Stomach (tissue), 9 donors: ENCODE measurements around the gene C1orf159. TPM values are rescaled to one million over a fixed set of nuclear protein-coding genes. Genes with fewer than 3 reads are reported as not detected.
A peak's percentile ranks its signal among the peaks of the same experiment; 100 is the strongest.
"Not testable (repeated sequence)": the region's sequence is repeated elsewhere in the genome, so short reads cannot be mapped to it uniquely, and the experiment has no call there.

ENCODE experiments used
- DNase-seq, 2 donors: peaks; one replicate each; pipeline versions ENCODE4 v3.0.0 to v3.0.0-alpha.2; 2013 to 2019
- H3K27ac ChIP-seq, 5 donors: fragments of 200-600 bp in 4 of 5; sonication (generic) in 4 of 5; one replicate each; pipeline ENCODE4 v1.5.1; 2013 to 2019; ENCODE audit warnings: mild to moderate bottlenecking in 1 of 5, moderate library complexity in 1 of 5
- H3K27me3 ChIP-seq, 3 donors: fragments of 200-600 bp; sonication (generic); one replicate each; pipeline ENCODE4 v1.5.1; 2017 to 2019; ENCODE audit warnings: mixed run types in 1 of 3
- H3K36me3 ChIP-seq, 4 donors: fragments of 200-600 bp; sonication (generic); 1 replicate in 3 of 4; 2 replicates in 1 of 4; pipeline ENCODE4 v1.5.1; 2016 to 2019
- H3K4me1 ChIP-seq, 4 donors: fragments of 200-600 bp; sonication (generic); one replicate each; pipeline ENCODE4 v1.5.1; 2016 to 2019
- H3K4me3 ChIP-seq, 4 donors: fragments of 200-600 bp; sonication (generic) in 3 of 4; one replicate each; pipeline ENCODE4 v1.5.1; 2016 to 2019; ENCODE audit warnings: mild to moderate bottlenecking in 1 of 4
- H3K9me3 ChIP-seq, 4 donors: fragments of 200-600 bp; sonication (generic); one replicate each; pipeline ENCODE4 v1.5.1; 2016 to 2019
- CTCF ChIP-seq, 7 experiments: fragments of 450-650 bp in 4 of 7; fragments of 200-600 bp in 3 of 7; sonication (generic) in 3 of 7; IDR thresholded peaks; one replicate each; pipeline ENCODE4 v1.5.1; 2016 to 2019; ENCODE audit warnings: antibody characterized with exemption in 7 of 7, control low read depth in 2 of 7, mild to moderate bottlenecking in 1 of 7
- EP300 ChIP-seq: sonication (generic); formaldehyde crosslinking; IDR thresholded peaks from one replicate; pipeline ENCODE4 v1.6.1; 2017; ENCODE audit warnings: antibody characterized with exemption
- POLR2A ChIP-seq, 4 donors: fragments of 450-650 bp; IDR thresholded peaks; one replicate each; pipeline ENCODE4 v1.6.1; 2016; ENCODE audit warnings: antibody characterized with exemption in 4 of 4, control low read depth in 2 of 4, mild to moderate bottlenecking in 1 of 4, moderate library complexity in 1 of 4
- POLR2AphosphoS5 ChIP-seq, 3 donors: sonication (generic); formaldehyde crosslinking; IDR thresholded peaks; one replicate each; pipeline ENCODE4 v1.6.1; 2016; ENCODE audit warnings: antibody characterized with exemption in 3 of 3
- WGBS, 5 donors: extraction: QIAGEN DNeasy Blood & Tissue Kit in 3 of 5; methylation state at CpG; one replicate each; pipeline versions ENCODE4 v1.1.5 to v1.1.7; 2013 to 2018; 5-methylcytosine and 5-hydroxymethylcytosine counted together
- intact Hi-C: fragments of 100-400 bp; cut with DNase I; formaldehyde crosslinking; loops from one replicate; pipeline ENCODE4 v1.15.1; 2023; ENCODE audit warnings: low total_unique reads
- polyA plus RNA-seq, 3 donors: library from polyadenylated mRNA; stranded (reverse); fragments of 200-250 nt; gene quantifications; one replicate each; pipeline ENCODE4 v1.2.3, GENCODE V29; 2013
- total RNA-seq, 5 donors: library from RNA; depleted of rRNA; stranded (reverse); fragments of >200 nt; gene quantifications; one replicate each; pipeline versions ENCODE4 v1.1.0 to v1.2.3, GENCODE V29; 2014 to 2016
- donor health status: healthy with polysubstance abuse.
- donor health status: Bipolar disorder and iron deficiency.
- donor health status: healthy.

Gene C1orf159
- total and polyA plus RNA-seq, 8 donors: 10.2 to 67.0 (median 18.5) TPM

GRCh38 chr1:1059494-1060280, 56.2 kb downstream of the C1orf159 start:
- Histone ChIP-seq H3K9me3 (no peaks in the 10 kb centered on the region), H3K27ac (peak overlapping the region in 1 of 5 donors; percentile 12), H3K27me3 (peaks cover 11 to 82% (median 70%) of the 10 kb centered on the region in 3 donors), H3K4me3 (peak overlapping the region; percentile 54 to 82 (median 62)), H3K36me3 (peaks cover 0 to 14% (median 9%) of the 10 kb centered on the region in 4 donors), H3K4me1 (peaks cover 41 to 54% (median 53%) of the 10 kb centered on the region in 4 donors)
- WGBS, 5 donors: 3 to 11% (median 6%) methylated on average over 19 to 69 of the region's 69 CpGs
- DNase-seq: peak; percentile 94 to 97
- intact Hi-C loops: loop anchor here (5.0 kb wide), 1 partner anchor 77 kb away; the partner anchor contains the start of gene PERM1
- peak in 1 of 3 donors; percentile 18 for TF ChIP-seq POLR2AphosphoS5 (IDR thresholded peaks at IDR 0.05)
- no peak for TF ChIP-seq POLR2A (IDR thresholded peaks at IDR 0.05)
- TF ChIP-seq CTCF (IDR thresholded peaks at IDR 0.05): peak in 1 of 7 experiments; percentile 9
- no peak for TF ChIP-seq EP300

GRCh38 chr1:1058921-1059493, 56.9 kb downstream of the C1orf159 start:
- peaks cover 11 to 76% (median 63%) of the 10 kb centered on the region in 3 donors for H3K27me3 ChIP-seq
- 0 to 3% (median 1%) methylated on average over 24 to 48 of the region's 48 CpGs for whole genome bisulfite sequencing, 5 donors
- peak overlapping the region in 1 of 5 donors; percentile 12 for H3K27ac ChIP-seq
- peak overlapping the region; percentile 54 to 82 (median 62) for H3K4me3 ChIP-seq
- DNase-seq: peak in 1 of 2 donors; percentile 49
- peaks cover 36 to 48% (median 47%) of the 10 kb centered on the region in 4 donors for H3K4me1 ChIP-seq
- H3K36me3 ChIP-seq: peaks cover 0 to 21% (median 16%) of the 10 kb centered on the region in 4 donors
- intact Hi-C loops: no loop called here
- TF ChIP-seq CTCF (IDR thresholded peaks at IDR 0.05): peak in 1 of 7 experiments; percentile 25
- no peak for TF ChIP-seq POLR2A (IDR thresholded peaks at IDR 0.05)
- no peaks in the 10 kb centered on the region for H3K9me3 ChIP-seq

GRCh38 chr1:1058088-1058905, 57.6 kb downstream of the C1orf159 start:
- TF ChIP-seq CTCF (IDR thresholded peaks at IDR 0.05) (no peak), POLR2AphosphoS5 (IDR thresholded peaks at IDR 0.05) (no peak), POLR2A (IDR thresholded peaks at IDR 0.05) (no peak), EP300 (no peak)
- no peak for DNase-seq
- Histone ChIP-seq H3K27ac (no peak overlapping the region), H3K36me3 (peaks cover 0 to 28% (median 23%) of the 10 kb centered on the region in 4 donors), H3K9me3 (no peaks in the 10 kb centered on the region), H3K27me3 (peaks cover 11 to 69% (median 56%) of the 10 kb centered on the region in 3 donors), H3K4me3 (peak overlapping the region in 2 of 4 donors; percentile 54 to 82), H3K4me1 (peaks cover 30 to 42% (median 40%) of the 10 kb centered on the region in 4 donors)
- intact Hi-C loops: no loop called here
- WGBS, 5 donors: 9 to 19% (median 11%) methylated on average over 24 of the region's 24 CpGs

GRCh38 chr1:1057769-1058087, 58.2 kb downstream of the C1orf159 start:
- H3K9me3 ChIP-seq, H3K4me3 ChIP-seq, DNase-seq, intact Hi-C loops, H3K27ac ChIP-seq: not testable (repeated sequence)
- Histone ChIP-seq H3K36me3 (peaks cover 0 to 34% (median 27%) of the 10 kb centered on the region in 4 donors), H3K4me1 (peaks cover 29 to 37% (median 36%) of the 10 kb centered on the region in 4 donors), H3K27me3 (peaks cover 11 to 63% (median 50%) of the 10 kb centered on the region in 3 donors)
- WGBS, 5 donors: 26 to 53% (median 38%) methylated on average over 14 to 15 of the region's 15 CpGs
